IMR-90 (cell line): ENCODE measurements around the gene ASF1A. TPM values are rescaled to one million over a fixed set of nuclear protein-coding genes. Genes with fewer than 3 reads are reported as not detected.

Source experiments
- ATAC-seq: fragments of 200-7000 bp; cut with Tn5 transposase; 2 replicates; pipeline ENCODE4 v1.9.1; 2020; ENCODE audit warnings: low read depth, mild to moderate bottlenecking, moderate library complexity
- BruUV-seq: library from RNA; stranded (reverse); fragments of 400-500 nt; replicated peaks from 2 replicates; lab custom pipeline; 2021; lab: Mats Ljungman, UMichigan
- CTCF ChIA-PET: fragments of 300-600 bp; formaldehyde crosslinking; extraction: SDS; loops from one replicate; lab custom pipeline; 2021; ENCODE audit warnings: antibody characterized with exemption; lab: Yijun Ruan, JAX
- POLR2A ChIA-PET: fragments of 300-600 bp; sonication (Branson Sonifier 250); formaldehyde crosslinking; loops from one replicate; lab custom pipeline; 2022; ENCODE audit warnings: antibody characterized with exemption; ENCODE audit not compliant: unreplicated experiment; lab: Charles Lee
- DNase-seq: peaks from one replicate; pipeline ENCODE4 v3.0.0; 2013
- H2AFZ ChIP-seq: replicated peaks from 2 replicates; pipeline ENCODE3; 2013; ENCODE audit warnings: low read length, mild to moderate bottlenecking; ENCODE audit not compliant: poor library complexity
- H2AK5ac ChIP-seq: 2 replicates; pipeline ENCODE4 v1.6.1; 2013; ENCODE audit warnings: low read depth, low read length, inconsistent platforms
- H2AK9ac ChIP-seq: replicated peaks from 2 replicates; pipeline ENCODE3; 2013; ENCODE audit warnings: mild to moderate bottlenecking, low read depth, low read length, moderate library complexity; ENCODE audit not compliant: poor library complexity
- H2BK120ac ChIP-seq: 2 replicates; pipeline ENCODE4 v1.6.1; 2013; ENCODE audit warnings: low read depth, low read length, inconsistent platforms
- H2BK15ac ChIP-seq: 3 replicates; pipeline ENCODE4 v1.6.1; 2013; ENCODE audit warnings: low read depth, low read length, inconsistent platforms
- H2BK20ac ChIP-seq: 2 replicates; pipeline ENCODE4 v1.6.1; 2013; ENCODE audit warnings: low read depth, mild to moderate bottlenecking, inconsistent platforms, low read length, moderate library complexity
- H2BK5ac ChIP-seq: 2 replicates; pipeline ENCODE4 v1.6.1; 2013; ENCODE audit warnings: mild to moderate bottlenecking, low read depth, low read length, inconsistent platforms; ENCODE audit not compliant: poor library complexity, severe bottlenecking
- H3K14ac ChIP-seq: replicated peaks from 2 replicates; pipeline ENCODE4 v1.6.1; 2013; ENCODE audit warnings: low read depth, low read length, inconsistent platforms
- H3K18ac ChIP-seq: 2 replicates; pipeline ENCODE4 v1.6.1; 2013; ENCODE audit warnings: low read depth, low read length, control low read depth
- H3K23ac ChIP-seq: 2 replicates; pipeline ENCODE4 v1.6.1; 2013; ENCODE audit warnings: low read depth, low read length, inconsistent platforms
- H3K27ac ChIP-seq: 2 replicates; pipeline ENCODE4 v1.5.1; 2013; ENCODE audit warnings: mild to moderate bottlenecking, control low read depth, low read length; ENCODE audit not compliant: insufficient read depth
- H3K27me3 ChIP-seq: 2 replicates; pipeline ENCODE4 v1.6.1; 2013; ENCODE audit warnings: low read length; ENCODE audit not compliant: control insufficient read depth, insufficient read depth
- H3K36me3 ChIP-seq: 2 replicates; pipeline ENCODE4 v1.6.1; 2013; ENCODE audit warnings: low read length, mixed read lengths; ENCODE audit not compliant: control insufficient read depth, insufficient read depth
- H3K4ac ChIP-seq: 2 replicates; pipeline ENCODE4 v1.6.1; 2013; ENCODE audit warnings: low read depth, low read length, inconsistent platforms
- H3K4me1 ChIP-seq: 2 replicates; pipeline ENCODE4 v1.6.1; 2013; ENCODE audit warnings: low read length, mixed read lengths; ENCODE audit not compliant: control insufficient read depth, insufficient read depth
- H3K4me2 ChIP-seq: 2 replicates; pipeline ENCODE4 v1.6.1; 2013; ENCODE audit warnings: low read depth, mild to moderate bottlenecking, control low read depth, low read length, moderate library complexity
- H3K4me3 ChIP-seq: 2 replicates; pipeline ENCODE4 v1.5.1; 2013; ENCODE audit warnings: low read depth, mild to moderate bottlenecking, control low read depth, low read length, moderate library complexity; ENCODE audit not compliant: insufficient read depth
- H3K56ac ChIP-seq: 2 replicates; pipeline ENCODE4 v1.6.1; 2013; ENCODE audit warnings: low read length, inconsistent platforms; ENCODE audit not compliant: insufficient read depth; ENCODE audit errors: extremely low read depth
- H3K79me1 ChIP-seq, 2 experiments: 2 replicates each; pipeline ENCODE4 v1.6.1; 2013; ENCODE audit warnings: low read length in 2 of 2, inconsistent platforms in 1 of 2, low read depth in 1 of 2
- H3K9ac ChIP-seq: 2 replicates; pipeline ENCODE4 v1.6.1; 2013; ENCODE audit warnings: low read depth, low read length, control low read depth
- H3K9me1 ChIP-seq: 2 replicates; pipeline ENCODE4 v1.6.1; 2013; ENCODE audit warnings: low read length, inconsistent platforms; ENCODE audit not compliant: insufficient read depth
- H3K9me3 ChIP-seq: 2 replicates; pipeline ENCODE4 v1.6.1; 2013; ENCODE audit warnings: low read length; ENCODE audit not compliant: control insufficient read depth, insufficient read depth
- H4K20me1 ChIP-seq: 2 replicates; pipeline ENCODE4 v1.6.1; 2013; ENCODE audit warnings: low read length, inconsistent platforms; ENCODE audit not compliant: insufficient read depth
- H4K5ac ChIP-seq: 2 replicates; pipeline ENCODE4 v1.6.1; 2013; ENCODE audit warnings: mild to moderate bottlenecking, low read depth, low read length, control low read depth
- H4K8ac ChIP-seq, 2 experiments: 2 replicates each; pipeline ENCODE4 v1.6.1; 2013; ENCODE audit warnings: low read depth in 2 of 2, low read length in 2 of 2, control low read depth in 1 of 2, inconsistent platforms in 1 of 2
- H4K91ac ChIP-seq: 2 replicates; pipeline ENCODE4 v1.6.1; 2013; ENCODE audit warnings: low read depth, low read length, inconsistent platforms; ENCODE audit not compliant: insufficient read depth
- BHLHE40 ChIP-seq: fragments of 150-350 bp; IDR thresholded peaks from 2 replicates; pipeline ENCODE4 v1.6.1; 2016; ENCODE audit warnings: mild to moderate bottlenecking, low read depth, low read length
- CEBPB ChIP-seq: IDR thresholded peaks from 2 replicates; pipeline ENCODE4 v1.6.1; 2012; ENCODE audit warnings: low read depth, low read length, improper control_type of control experiment
- CTCF ChIP-seq: conservative IDR thresholded peaks from 2 replicates; pipeline ENCODE4 v1.5.1; 2012; ENCODE audit warnings: mild to moderate bottlenecking, low read depth, low read length, improper control_type of control experiment
- ELK1 ChIP-seq: fragments of 150-350 bp; IDR thresholded peaks from 2 replicates; pipeline ENCODE4 v1.6.1; 2016; ENCODE audit warnings: low read depth, mild to moderate bottlenecking, low read length, moderate library complexity, borderline replicate concordance
- MAFK ChIP-seq: IDR thresholded peaks from 2 replicates; pipeline ENCODE4 v1.6.1; 2012; ENCODE audit warnings: low read depth, low read length, improper control_type of control experiment
- MAZ ChIP-seq: IDR thresholded peaks from 2 replicates; pipeline ENCODE4 v1.6.1; 2012; ENCODE audit warnings: low read depth, mild to moderate bottlenecking, low read length, improper control_type of control experiment, moderate library complexity, borderline replicate concordance
- MXI1 ChIP-seq: IDR thresholded peaks from 2 replicates; pipeline ENCODE4 v1.6.1; 2012; ENCODE audit warnings: low read depth, mild to moderate bottlenecking, low read length, moderate library complexity, borderline replicate concordance
- NFE2L2 ChIP-seq: fragments of 150-350 bp; IDR thresholded peaks from 2 replicates; pipeline ENCODE4 v1.6.1; 2016; ENCODE audit warnings: low read depth, mild to moderate bottlenecking, low read length
- POLR2A ChIP-seq: IDR thresholded peaks from 2 replicates; pipeline ENCODE4 v1.6.1; 2012; ENCODE audit warnings: mild to moderate bottlenecking, low read depth, low read length
- RAD21 ChIP-seq: IDR thresholded peaks from 2 replicates; pipeline ENCODE4 v1.6.1; 2012; ENCODE audit warnings: low read length, improper control_type of control experiment
- RCOR1 ChIP-seq: IDR thresholded peaks from 2 replicates; pipeline ENCODE4 v1.6.1; 2012; ENCODE audit warnings: mild to moderate bottlenecking, low read length, improper control_type of control experiment; ENCODE audit not compliant: insufficient replicate concordance
- RFX5 ChIP-seq: IDR thresholded peaks from 2 replicates; pipeline ENCODE4 v1.8.0; 2012; ENCODE audit warnings: low read depth, mild to moderate bottlenecking, low read length, moderate library complexity
- SMC3 ChIP-seq: fragments of 150-350 bp; IDR thresholded peaks from 2 replicates; pipeline ENCODE4 v1.6.1; 2016; ENCODE audit warnings: low read depth, mild to moderate bottlenecking, antibody characterized with exemption, low read length, moderate library complexity
- USF2 ChIP-seq: fragments of 150-350 bp; IDR thresholded peaks from 2 replicates; pipeline ENCODE4 v1.6.1; 2017; ENCODE audit warnings: mild to moderate bottlenecking, antibody characterized with exemption, low read length, low read depth
- WGBS, 2 experiments: methylation state at CpG; one replicate each; pipeline versions ENCODE4 v1.1.5 to v1.1.7; 2013; ENCODE audit warnings: missing lambda C conversion rate in 2 of 2; ENCODE audit not compliant: insufficient read length in 1 of 2; ENCODE audit errors: extremely low coverage in 2 of 2; 5-methylcytosine and 5-hydroxymethylcytosine counted together
- dilution Hi-C: fragments of 300-500 bp; cut with HindIII; formaldehyde crosslinking; loops from one replicate; pipeline ENCODE4 v1.14.3; 2018; ENCODE audit warnings: low sequenced_read_pairs; ENCODE audit not compliant: unreplicated experiment
- in situ Hi-C: fragments of 300-500 bp; cut with MboI; formaldehyde crosslinking; loops from 3 replicates; pipeline ENCODE4 v1.14.3; 2019; ENCODE audit warnings: low sequenced_read_pairs, inconsistent platforms, mixed read lengths
- intact Hi-C: fragments of 100-400 bp; cut with micrococcal nuclease; formaldehyde crosslinking; loops from 2 replicates; pipeline ENCODE4 v1.10.0; 2022
- polyA plus RNA-seq, 3 experiments: library from polyadenylated mRNA; depleted of rRNA; stranded (reverse); fragments of >200 nt; gene quantifications; 2 replicates each; pipeline ENCODE4 v1.2.3, GENCODE V29; 2012; ENCODE audit warnings: low replicate concordance in 1 of 3
- total RNA-seq: library from RNA; depleted of rRNA; stranded (reverse); fragments of >200 nt; gene quantifications from 2 replicates; pipeline ENCODE4 v1.2.3, GENCODE V29; 2012

Gene ASF1A
- total and polyA plus RNA-seq, 2 of the 4 experiments (the other 2 are of a cell fraction), result 10.1 to 11.1 TPM

- peak; percentile 82 for TF ChIP-seq CTCF
These were observed at the start of gene ASF1A (continued) for GRCh38 chr6:118893807-118894424.

GRCh38 chr6:118844915-118845314 lies 49.0 kb upstream of the ASF1A start:
- H4K20me1 ChIP-seq, result no peaks in the 10 kb centered on the region
- no peak overlapping the region for H2AK5ac ChIP-seq
- no peak overlapping the region for H3K4me2 ChIP-seq
- H3K14ac ChIP-seq, result no peak overlapping the region
- ChIA-PET POLR2A (no interaction called here), CTCF (interaction anchor here (0.6 kb wide), 1 partner anchor 41 kb away, joined by 3 read pairs; no protein-coding TSS in a partner anchor)
- H2BK120ac ChIP-seq, result no peak overlapping the region
- no peak overlapping the region for H2BK20ac ChIP-seq
- H3K9me1 ChIP-seq, result no peaks in the 10 kb centered on the region; the same call in 1 of the 2 replicates
- no peaks in the 10 kb centered on the region for H3K36me3 ChIP-seq
- no peak overlapping the region for H3K9ac ChIP-seq
- dilution Hi-C loops (no loop called here), intact Hi-C loops (loop anchor here (5.0 kb wide), 2 partner anchors 232 to 1318 kb away; partner anchors contain the start of gene FAM184A), in situ Hi-C loops (no loop called here)
- no peak overlapping the region for H3K27ac ChIP-seq
- H3K56ac ChIP-seq, result no peak overlapping the region
- H2AFZ ChIP-seq, result no peak overlapping the region
- no peak overlapping the region for H3K23ac ChIP-seq
- no peak overlapping the region for H4K5ac ChIP-seq
- DNase-seq (peak; percentile 35), ATAC-seq (no peak)
- no peak overlapping the region for H3K4me3 ChIP-seq
- no CpG with 5 or more reads among the region's 3 CpGs for WGBS, 2 experiments
- H3K27me3 ChIP-seq, result no peaks in the 10 kb centered on the region
- H3K18ac ChIP-seq, result no peak overlapping the region
- H4K91ac ChIP-seq, result no peak overlapping the region
- no peak overlapping the region for H2BK5ac ChIP-seq
- peaks cover 3% of the 10 kb centered on the region; the same call in 1 of the 2 replicates for H3K4me1 ChIP-seq
- no peak overlapping the region for H2AK9ac ChIP-seq
- H4K8ac ChIP-seq, result no peak overlapping the region
- H2BK15ac ChIP-seq, result no peak overlapping the region
- H3K79me1 ChIP-seq, result no peaks in the 10 kb centered on the region
- BruUV-seq, result no TSS peak
- H3K4ac ChIP-seq, result no peak overlapping the region
- no peaks in the 10 kb centered on the region for H3K9me3 ChIP-seq
- TF ChIP-seq POLR2A (no peak), SMC3 (no peak), USF2 (no peak), ELK1 (no peak), RCOR1 (no peak), MXI1 (no peak), BHLHE40 (no peak), CEBPB (no peak), NFE2L2 (no peak), MAFK (no peak), MAZ (no peak), RAD21 (no peak), RFX5 (no peak)
